HG03175 (cell line): Measurements from ENCODE around the gene ERVK3-1.
"Not testable (repeated sequence)": the region's sequence is repeated elsewhere in the genome, so short reads cannot be mapped to it uniquely, and the experiment has no call there.

ENCODE experiments used
- ATAC-seq: cut with Tn5 transposase; IDR thresholded peaks from one replicate; pipeline ENCODE4 v1.9.1; 2021; ENCODE audit warnings: mild to moderate bottlenecking, moderate library complexity; ENCODE audit not compliant: unreplicated experiment

Gene ERVK3-1

DNA sequence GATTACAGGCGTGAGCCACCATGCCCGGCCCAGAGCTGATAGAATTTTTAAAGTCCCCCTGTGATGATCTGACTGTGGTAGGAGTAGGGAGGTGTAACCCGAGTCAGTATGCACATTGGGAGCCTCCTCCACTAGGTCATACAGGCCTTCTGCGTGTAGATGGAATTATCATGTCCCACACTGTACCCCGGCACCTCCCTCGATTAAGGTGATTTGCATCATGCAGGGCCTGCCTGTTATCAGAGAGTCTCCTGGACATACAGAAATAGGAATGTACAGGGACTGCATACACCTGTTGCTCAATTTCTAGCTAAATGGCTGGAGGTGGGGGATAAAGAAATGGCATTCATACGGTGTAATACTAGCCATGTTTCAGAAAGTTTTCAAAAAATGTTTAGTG lies 922 bp upstream of the ERVK3-1 start:
- ATAC-seq, result no peak

- ATAC-seq, result no peak
These were observed 471 bp upstream of the ERVK3-1 start for GRCh38 chr19:58304748-58305064.

GRCh38 chr19:58305932-58306323 lies 751 bp downstream of the ERVK3-1 start:
- ATAC-seq, result no peak

- no peak for ATAC-seq
These were observed 2.6 kb downstream of the ERVK3-1 start for GRCh38 chr19:58307736-58308135.

DNA sequence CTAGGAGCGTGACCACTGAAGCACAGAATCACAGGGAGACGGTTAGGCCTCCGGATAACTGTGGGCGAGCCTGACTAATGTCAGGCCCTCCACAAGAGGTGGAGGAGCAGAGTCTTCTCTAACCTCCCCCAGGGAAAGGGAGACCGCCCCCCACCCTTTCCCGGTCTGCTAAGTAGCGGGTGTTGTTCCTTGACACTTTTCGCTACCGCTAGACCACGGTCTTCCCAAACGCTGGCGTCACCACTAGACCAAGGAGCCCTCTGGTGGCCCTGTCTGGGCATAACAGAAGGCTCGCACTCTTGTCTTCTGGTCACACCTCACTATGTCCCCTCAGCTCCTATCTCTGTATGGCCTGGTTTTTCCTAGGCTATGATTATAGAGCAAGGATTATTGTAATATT lies 5.5 kb downstream of the ERVK3-1 start:
- ATAC-seq, result not testable (repeated sequence)

DNA sequence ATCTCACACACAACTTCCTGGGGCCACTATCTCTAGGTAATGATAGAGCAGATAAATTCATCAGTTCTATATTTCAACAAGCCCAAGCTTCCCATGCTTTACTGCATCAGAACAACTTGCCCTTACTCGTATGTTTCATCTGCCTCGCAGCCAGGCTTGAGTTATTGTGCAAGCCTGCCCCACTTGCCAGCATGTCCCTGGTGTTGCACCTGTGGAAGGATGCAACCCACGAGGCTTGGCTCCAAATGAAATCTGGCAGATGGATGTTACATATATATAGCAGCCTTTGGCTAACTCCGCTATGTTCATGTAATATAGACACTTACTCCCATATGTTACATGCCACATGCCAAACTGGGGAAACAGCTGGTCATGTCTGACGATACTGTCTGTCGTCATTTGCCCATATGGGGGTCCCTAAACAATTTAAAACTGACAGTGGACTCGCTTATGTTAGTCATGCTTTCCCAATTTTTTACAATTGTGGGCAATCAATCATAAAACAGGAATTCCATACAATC lies 6.2 kb downstream of the ERVK3-1 start:
- ATAC-seq, result no peak

DNA sequence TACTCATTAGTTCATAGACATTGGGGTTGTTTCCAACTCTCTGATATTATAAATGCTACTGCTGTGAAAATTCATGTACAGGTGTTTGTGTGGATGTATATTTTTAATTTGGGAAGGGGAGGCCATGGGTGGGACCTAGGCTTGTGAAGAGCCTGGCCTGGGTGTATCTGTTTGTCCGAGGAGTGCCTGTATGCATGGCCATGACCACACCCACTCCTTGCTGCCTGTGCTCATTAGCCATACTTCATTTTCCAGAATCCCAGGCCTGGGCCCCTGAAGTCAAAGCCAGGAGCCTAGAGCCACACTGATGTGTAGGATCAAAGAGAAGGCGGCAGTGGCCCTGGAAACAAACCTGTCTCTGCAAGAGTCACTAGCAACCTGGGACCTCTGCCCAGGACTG lies 10.4 kb downstream of the ERVK3-1 start:
- ATAC-seq, result no peak

- ATAC-seq, result no peak
These were observed 12.4 kb downstream of the ERVK3-1 start for GRCh38 chr19:58317476-58318072.

- ATAC-seq, result no peak
These were observed 13.1 kb downstream of the ERVK3-1 start for GRCh38 chr19:58318297-58318696.

GRCh38 chr19:58319241-58319640 lies 14.1 kb downstream of the ERVK3-1 start:
- ATAC-seq, result no peak

DNA sequence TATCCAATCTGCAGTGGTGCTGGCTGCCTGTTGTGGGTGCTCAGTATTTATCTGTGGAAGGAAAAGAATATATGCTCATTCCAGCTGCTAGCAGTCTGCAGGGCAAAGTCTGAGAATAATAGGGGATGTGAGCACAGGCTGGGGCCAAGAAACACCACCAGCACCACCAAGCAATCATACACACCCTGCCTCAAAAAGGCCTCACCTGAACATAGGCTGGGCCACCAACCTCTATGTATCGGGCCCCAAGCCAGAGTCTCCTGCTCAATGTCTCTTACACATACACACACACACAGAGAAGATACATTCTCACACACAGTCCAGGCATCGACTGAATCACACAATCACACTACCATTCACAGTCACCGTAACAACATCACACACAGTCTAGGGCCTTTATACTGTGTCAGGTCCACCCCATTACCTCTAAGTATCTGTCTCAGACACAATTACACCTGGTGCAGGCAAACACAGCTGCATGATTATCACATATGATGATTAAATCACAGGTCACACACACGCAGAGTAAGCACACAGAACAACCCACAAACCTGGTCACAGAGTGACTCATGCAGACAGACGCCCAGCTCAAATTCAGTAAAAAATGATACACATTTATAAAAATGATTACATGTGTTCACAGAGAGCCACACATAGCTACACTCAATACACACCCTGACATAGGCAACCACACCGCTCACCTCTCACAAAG lies 20.3 kb downstream of the ERVK3-1 start:
- ATAC-seq, result no peak

- no peak for ATAC-seq
These were observed 21.3 kb downstream of the ERVK3-1 start for GRCh38 chr19:58326501-58326913.

GRCh38 chr19:58326914-58327726 lies 21.9 kb downstream of the ERVK3-1 start, which contains the start of gene ZSCAN22:
TSS of gene ZSCAN22 (plus strand) at chr19:58326994. CDS start at chr19:58334803, 7,809 bp downstream.
- ATAC-seq, result peak; percentile 92

DNA sequence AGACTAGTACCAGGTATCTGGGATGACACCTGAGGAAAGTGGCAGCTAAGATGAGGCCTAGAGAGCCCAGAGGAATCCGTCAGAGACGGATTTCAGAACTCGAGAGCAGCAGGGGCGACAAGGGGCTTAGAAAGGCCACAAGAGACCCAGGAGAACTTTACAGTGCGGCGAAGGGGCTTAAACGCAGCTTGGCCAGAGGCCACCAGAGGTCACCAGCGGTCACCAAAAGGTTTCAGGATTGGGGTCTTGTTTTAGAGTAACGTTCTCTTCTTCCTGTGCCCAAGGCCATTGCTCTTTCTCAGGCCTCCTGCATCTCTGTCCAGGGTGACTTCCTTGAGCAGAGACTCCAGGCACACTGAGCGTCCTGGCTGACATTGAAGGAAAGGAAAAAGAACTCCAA lies 23.8 kb downstream of the ERVK3-1 start:
- no peak for ATAC-seq

GRCh38 chr19:58330458-58330857 lies 25.3 kb downstream of the ERVK3-1 start:
- no peak for ATAC-seq

- no peak for ATAC-seq
These were observed 27.5 kb downstream of the ERVK3-1 start for GRCh38 chr19:58332697-58333096.

- ATAC-seq, result no peak
These were observed 29.6 kb downstream of the ERVK3-1 start for GRCh38 chr19:58334691-58335249.

- ATAC-seq, result no peak
These were observed 30.5 kb downstream of the ERVK3-1 start for GRCh38 chr19:58335630-58336029.

GRCh38 chr19:58336216-58336615 lies 31.0 kb downstream of the ERVK3-1 start:
- no peak for ATAC-seq

GRCh38 chr19:58336820-58337219 lies 31.6 kb downstream of the ERVK3-1 start:
- no peak for ATAC-seq

DNA sequence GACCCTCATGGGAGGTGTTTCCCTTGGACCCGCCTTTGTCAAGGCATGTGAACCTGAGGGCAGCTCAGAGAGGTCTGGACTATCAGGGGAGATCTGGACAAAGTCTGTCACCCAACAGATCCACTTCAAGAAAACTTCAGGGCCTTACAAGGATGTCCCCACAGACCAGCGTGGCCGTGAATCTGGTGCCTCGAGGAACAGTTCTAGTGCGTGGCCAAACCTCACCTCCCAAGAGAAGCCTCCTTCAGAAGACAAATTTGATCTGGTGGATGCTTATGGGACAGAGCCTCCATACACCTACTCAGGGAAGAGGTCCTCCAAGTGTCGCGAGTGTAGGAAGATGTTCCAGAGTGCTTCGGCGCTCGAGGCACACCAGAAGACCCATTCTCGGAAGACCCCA lies 33.2 kb downstream of the ERVK3-1 start:
- no peak for ATAC-seq
